ENCODE results near the gene SYT3.
A peak's percentile ranks its signal among the peaks of the same experiment; 100 is the strongest.

SYT3 gene

GRCh38 chr19:50659318-50660087 is 19.8 kb upstream of the SYT3 start:
- Mint-ChIP-seq H3K9me3 (no peaks in the 10 kb centered on the region), H3K27ac (peak overlapping the region in 2 of 3 experiments; percentile 38 to 97), H3K27me3 (ENCODE audit: low read depth) (peaks cover 28% of the 10 kb centered on the region), H3K4me1 (peaks cover 16% of the 10 kb centered on the region), H3K4me3 (peak overlapping the region; percentile 83 to 93 (median 90)), H3K36me3 (ENCODE audit: low read depth) (peaks cover 4% of the 10 kb centered on the region)
- TF ChIP-seq, protein P1, sequence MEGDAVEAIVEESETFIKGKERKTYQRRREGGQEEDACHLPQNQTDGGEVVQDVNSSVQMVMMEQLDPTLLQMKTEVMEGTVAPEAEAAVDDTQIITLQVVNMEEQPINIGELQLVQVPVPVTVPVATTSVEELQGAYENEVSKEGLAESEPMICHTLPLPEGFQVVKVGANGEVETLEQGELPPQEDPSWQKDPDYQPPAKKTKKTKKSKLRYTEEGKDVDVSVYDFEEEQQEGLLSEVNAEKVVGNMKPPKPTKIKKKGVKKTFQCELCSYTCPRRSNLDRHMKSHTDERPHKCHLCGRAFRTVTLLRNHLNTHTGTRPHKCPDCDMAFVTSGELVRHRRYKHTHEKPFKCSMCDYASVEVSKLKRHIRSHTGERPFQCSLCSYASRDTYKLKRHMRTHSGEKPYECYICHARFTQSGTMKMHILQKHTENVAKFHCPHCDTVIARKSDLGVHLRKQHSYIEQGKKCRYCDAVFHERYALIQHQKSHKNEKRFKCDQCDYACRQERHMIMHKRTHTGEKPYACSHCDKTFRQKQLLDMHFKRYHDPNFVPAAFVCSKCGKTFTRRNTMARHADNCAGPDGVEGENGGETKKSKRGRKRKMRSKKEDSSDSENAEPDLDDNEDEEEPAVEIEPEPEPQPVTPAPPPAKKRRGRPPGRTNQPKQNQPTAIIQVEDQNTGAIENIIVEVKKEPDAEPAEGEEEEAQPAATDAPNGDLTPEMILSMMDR (IDR thresholded peaks at IDR 0.05; ENCODE audit: unreplicated experiment in 3 of 3): no peak

DNA sequence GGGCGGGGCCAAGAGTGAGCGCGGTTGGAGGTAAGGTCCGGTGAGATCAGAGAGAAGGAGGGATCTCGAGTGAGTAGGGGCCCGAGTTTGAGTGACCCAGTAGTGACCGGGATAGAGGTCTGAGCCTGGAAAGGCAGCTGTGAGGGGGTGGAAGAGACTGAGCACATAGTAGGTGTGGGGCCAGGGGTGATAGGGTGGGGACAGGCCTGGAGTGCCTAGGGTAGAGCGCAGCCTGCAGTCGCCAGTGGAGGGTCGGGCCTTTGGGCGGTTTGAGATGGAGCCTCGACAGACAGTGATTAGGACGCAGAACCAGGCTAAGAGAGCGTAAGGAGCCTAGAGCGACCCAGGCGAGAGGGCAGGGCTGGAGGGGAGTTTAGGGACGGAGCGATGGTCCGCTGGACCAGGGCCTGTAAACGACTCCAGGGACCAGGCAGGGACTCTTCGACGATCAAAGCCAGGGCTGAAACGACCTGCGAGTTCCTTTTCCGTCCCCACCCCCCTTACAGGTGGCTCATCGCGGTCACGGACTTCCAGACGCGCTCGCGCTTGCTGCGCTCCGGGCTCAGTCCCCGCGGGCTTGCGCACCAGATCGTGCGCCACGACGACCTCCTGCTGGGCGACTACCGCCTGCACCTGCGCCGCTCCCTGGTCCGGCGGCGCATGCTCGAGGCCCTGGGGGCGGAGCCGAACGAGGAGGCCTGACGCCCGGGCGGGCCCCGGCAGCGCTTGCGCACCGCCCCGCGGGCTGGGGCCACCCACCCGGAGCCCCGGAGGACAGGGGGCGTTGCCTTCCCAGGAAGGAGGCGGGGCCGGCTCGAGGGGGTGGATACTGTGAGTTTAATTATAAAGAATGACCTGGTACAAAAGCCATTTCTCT is 19.0 kb upstream of the SYT3 start:
- TF ChIP-seq, protein P1 (IDR thresholded peaks at IDR 0.05; ENCODE audit: unreplicated experiment in 3 of 3): peak in 1 of 3 experiments; percentile 27
- Mint-ChIP-seq H3K36me3 (ENCODE audit: low read depth) (peaks cover 4% of the 10 kb centered on the region), H3K27me3 (ENCODE audit: low read depth) (peaks cover 27% of the 10 kb centered on the region), H3K4me3 (peak overlapping the region; percentile 90 to 95 (median 93)), H3K9me3 (no peaks in the 10 kb centered on the region), H3K27ac (peak overlapping the region; percentile 77 to 97 (median 96)), H3K4me1 (peaks cover 16% of the 10 kb centered on the region)

DNA sequence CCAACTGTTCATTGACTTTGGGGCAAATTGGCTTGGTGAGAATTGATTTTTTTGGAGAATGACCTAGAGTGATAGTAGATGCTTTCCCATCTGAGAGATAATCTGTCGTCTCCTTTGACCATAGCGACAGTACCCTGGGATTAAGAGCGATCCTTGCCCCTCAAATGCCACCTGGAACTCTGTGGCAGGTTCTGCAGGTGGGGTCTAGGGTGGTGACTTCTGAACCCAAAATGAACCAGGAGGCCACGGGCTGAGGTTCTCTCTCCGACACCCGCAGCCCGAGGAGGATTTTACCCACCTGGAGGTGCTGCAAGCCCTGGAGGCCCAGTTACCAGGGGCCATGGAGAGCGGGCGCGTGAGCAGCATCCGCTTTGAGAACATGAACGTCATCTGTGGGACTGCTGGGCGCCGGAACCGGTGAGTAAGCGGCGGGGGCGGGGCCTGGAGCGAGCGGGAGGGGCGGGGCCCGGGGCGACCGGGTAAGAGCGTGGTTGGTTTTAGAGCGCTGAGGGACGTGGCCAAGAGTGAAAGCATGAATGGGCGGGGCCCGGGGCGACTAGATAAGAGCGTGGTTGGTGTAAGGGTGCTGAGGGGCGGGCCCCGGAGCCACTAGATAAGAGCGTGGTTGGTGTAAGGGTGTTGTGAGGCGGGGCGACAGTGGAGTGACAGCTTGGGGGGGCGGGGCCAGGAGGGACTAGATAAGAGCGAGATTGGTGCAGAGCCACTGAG is 18.2 kb upstream of the SYT3 start:
- TF ChIP-seq, protein P1 (IDR thresholded peaks at IDR 0.05; ENCODE audit: unreplicated experiment in 3 of 3): no peak
- Mint-ChIP-seq H3K9me3 (no peaks in the 10 kb centered on the region), H3K4me1 (peaks cover 16% of the 10 kb centered on the region), H3K27me3 (ENCODE audit: low read depth) (peaks cover 25% of the 10 kb centered on the region), H3K36me3 (ENCODE audit: low read depth) (peaks cover 4% of the 10 kb centered on the region), H3K4me3 (peak overlapping the region; percentile 90 to 95 (median 93)), H3K27ac (peak overlapping the region; percentile 77 to 97 (median 96))

GRCh38 chr19:50657222-50657669 is 17.6 kb upstream of the SYT3 start:
- Mint-ChIP-seq H3K27me3 (ENCODE audit: low read depth) (peaks cover 29% of the 10 kb centered on the region), H3K4me3 (peak overlapping the region; percentile 90 to 95 (median 93)), H3K9me3 (no peaks in the 10 kb centered on the region), H3K4me1 (peaks cover 16% of the 10 kb centered on the region), H3K27ac (peak overlapping the region; percentile 77 to 97 (median 96)), H3K36me3 (ENCODE audit: low read depth) (peaks cover 4% of the 10 kb centered on the region)
- TF ChIP-seq, protein P1 (IDR thresholded peaks at IDR 0.05; ENCODE audit: unreplicated experiment in 3 of 3): no peak

DNA sequence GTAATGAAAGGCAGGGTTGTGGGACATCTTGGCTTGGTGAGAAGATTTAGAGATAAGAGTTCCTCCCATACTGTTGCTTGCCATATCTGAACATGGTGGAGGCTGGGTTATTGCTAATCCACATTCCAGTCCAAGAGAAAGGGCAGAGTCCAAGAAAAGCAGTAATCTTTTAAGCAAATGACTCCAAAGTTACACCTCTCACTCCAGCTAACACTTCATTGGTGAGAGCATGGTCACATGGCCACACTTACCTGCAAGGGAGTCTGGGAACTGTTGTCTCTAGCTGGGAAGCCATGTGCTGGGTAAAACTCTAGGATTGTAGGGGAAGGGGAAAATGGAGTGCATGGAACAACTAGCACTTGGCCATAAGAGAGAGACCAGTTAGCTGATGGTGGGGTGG is 15.2 kb upstream of the SYT3 start:
- H3K4me1 Mint-ChIP-seq: peaks cover 5% of the 10 kb centered on the region
- no peaks in the 10 kb centered on the region for H3K9me3 Mint-ChIP-seq
- H3K27me3 Mint-ChIP-seq (ENCODE audit: low read depth): peaks cover 26% of the 10 kb centered on the region
- H3K27ac Mint-ChIP-seq: peak overlapping the region in 2 of 3 experiments; percentile 69 to 85
- peak overlapping the region; percentile 45 to 60 (median 55) for H3K4me3 Mint-ChIP-seq
- no peaks in the 10 kb centered on the region for H3K36me3 Mint-ChIP-seq (ENCODE audit: low read depth)
- TF ChIP-seq, protein P1 (IDR thresholded peaks at IDR 0.05; ENCODE audit: unreplicated experiment in 3 of 3): no peak
